ENCODE data around the gene RPS21.

The RPS21 gene

DNA sequence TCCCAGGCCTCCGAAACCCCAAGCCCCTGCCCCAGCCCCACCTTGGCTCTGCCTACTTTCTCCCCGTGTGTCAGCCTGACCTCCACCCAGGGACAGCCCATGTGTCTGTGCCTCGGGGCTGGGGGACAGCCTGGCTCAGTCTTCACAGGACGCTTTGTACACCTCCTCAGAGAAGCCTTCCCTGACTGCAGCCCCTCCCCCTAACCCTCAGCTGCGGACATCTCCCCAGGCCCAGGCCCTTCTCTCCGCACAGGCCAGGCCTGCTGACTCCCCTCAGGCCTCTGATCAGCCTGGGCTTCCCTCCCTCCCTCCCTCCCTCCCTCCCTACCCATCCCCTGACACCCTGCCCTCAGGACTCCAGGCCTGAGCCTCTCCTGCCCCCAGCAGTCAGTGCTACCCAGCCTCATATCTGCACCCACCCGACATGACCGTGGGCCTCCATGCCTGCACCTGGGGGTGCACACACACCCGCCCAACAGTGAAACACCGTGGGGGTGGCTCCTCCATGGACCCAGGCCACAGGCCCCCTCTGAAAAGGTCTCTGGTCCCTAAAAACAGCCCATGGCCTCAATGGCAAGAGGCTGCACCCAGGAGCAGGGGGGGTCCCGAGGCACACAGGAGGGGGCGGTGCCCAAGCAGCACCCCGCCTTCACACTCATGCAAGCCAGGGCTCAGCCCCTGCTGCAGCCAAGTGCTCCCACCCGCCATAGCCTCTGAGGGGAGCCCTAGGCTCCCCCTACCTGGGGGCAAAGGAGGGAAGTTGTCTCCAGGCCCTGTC lies 32.7 kb upstream of the RPS21 start:
- no peak for DNase-seq

GRCh38 chr20:62354811-62355341 lies 32.0 kb upstream of the RPS21 start:
- DNase-seq = no peak

GRCh38 chr20:62355516-62355877 lies 31.4 kb upstream of the RPS21 start:
- no peak for DNase-seq

DNA sequence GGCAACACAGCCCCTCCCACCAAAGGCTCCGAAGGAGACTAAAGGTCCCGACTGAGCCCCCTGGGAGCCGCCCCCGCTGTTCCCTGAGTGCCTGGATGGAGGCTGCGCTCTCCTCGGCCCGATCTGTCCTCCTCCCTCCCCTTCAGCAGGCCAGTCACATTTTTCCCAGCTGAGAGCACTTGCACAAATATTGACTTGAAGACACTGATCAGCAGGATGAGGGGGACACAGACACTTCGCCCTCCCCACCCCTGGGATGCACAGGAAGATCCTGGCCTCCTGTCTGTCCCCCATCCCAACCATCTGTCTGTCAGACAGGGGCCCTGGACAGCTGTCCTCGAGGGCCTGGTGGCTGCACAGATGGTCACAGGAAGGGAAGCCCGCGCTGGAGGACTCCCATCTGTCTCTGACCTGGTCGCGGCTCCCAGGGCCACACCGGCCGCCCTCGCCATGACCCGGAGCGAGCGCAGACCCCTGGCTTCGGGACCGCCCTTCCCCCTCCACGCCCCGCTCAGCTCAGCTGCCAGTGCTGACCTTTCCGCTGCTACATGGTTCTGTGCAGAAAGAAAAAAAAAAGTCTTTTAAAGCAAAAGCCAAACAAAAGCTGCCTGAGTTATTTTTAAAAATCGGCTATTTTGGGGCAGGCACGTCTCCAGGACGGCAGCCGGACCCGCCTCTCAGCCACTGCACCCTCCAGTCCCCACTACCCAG lies 30.9 kb upstream of the RPS21 start:
- no peak for DNase-seq

DNA sequence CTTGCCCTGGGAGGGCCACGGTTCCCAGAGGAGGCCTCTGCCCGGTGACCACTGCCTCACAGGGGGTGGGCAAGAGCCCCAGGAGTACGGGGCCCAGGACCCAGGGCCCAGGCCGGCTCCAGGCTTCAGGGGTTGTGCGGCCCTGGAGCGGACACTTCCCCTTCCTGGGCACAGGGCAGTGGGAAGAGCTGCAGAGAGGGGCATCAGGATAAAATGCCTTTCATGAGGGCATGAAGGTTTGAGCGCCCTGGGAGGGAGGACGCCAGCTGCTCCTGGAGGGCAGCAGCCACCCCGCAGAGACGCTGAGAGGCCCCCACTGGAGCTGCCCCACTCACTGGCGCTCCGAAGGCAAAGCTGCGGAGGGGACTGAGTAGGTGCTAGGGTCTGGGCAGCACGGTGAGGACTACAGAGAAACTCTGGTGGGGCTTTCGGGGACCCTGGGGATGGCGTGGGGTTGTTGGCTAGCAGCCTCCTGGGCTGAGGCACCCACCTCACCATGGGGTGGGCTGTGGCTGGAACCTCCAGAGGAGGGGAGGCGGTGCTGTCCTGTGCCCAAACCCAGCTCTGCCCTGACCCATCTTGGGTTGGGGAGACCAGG lies 30.2 kb upstream of the RPS21 start:
- no peak for DNase-seq

GRCh38 chr20:62357187-62357667 lies 29.7 kb upstream of the RPS21 start:
- DNase-seq = no peak

- no peak for DNase-seq
Observed at GRCh38 chr20:62357681-62358080, 29.2 kb upstream of the RPS21 start.

DNA sequence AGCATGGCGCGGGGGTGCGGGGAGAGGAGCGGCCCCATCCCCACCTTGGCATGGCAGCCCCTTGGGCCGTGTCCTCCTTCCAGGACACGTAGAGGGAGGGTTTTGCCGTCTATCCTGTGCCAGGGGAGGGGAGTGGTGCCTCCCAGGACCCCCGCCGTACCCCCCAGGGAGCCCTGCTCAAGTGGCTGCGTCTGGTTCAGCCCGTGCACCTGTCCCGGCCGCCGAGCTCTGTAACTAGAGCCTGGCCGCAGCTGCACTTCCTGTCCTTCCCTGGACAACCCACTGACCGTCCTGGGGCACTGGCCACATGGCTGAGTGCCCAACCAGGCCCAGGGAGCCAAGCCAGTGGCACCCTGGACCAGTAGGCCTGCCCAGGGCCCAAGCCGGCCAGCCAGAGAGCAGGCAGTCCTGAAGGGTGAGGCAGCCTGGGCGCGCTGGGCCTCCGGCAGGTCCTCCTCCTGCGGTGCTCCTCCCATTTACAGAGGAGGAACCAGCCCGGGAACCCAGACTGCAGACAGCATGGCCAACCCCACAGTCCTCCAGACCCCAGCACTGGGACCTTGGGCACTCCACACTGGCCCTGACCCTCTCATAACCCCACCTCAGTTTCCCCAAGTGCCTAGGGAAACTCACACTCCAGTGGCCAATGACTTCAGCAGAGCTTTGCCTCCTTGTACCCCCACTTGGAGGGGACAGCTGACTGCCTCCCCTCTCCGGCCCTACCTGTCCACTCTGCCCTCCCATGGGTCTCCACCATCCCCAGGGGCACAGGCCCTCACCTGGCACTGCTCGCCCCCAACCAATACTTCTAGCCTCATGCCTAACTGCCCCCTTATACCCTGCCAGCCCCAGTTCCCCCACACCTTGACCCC lies 28.5 kb upstream of the RPS21 start:
- no peak for DNase-seq

DNA sequence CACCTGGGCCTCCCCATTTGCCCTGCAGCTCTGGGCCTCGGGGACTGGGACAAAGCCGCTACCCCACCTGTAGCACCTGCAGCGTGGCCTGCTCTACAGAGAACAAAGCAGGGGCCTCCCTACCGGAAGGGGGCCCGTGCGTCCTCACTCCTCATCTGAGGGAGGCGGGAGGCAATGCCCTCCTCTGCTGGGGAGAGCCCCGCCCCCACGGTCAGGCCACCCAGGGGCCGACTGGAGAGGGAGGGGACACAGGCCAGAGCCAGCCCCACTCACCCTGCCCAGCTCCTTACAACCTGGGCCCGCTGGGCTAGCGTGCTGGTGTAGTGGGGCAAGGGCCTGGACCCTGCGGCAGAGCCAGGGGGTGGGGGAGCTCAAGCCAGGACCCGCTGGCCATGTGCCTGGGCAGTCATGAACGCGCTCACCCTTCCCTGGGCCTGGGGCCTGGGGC lies 27.8 kb upstream of the RPS21 start:
- DNase-seq = no peak

- DNase-seq = no peak
Observed at GRCh38 chr20:62359491-62360121, 27.3 kb upstream of the RPS21 start.

DNA sequence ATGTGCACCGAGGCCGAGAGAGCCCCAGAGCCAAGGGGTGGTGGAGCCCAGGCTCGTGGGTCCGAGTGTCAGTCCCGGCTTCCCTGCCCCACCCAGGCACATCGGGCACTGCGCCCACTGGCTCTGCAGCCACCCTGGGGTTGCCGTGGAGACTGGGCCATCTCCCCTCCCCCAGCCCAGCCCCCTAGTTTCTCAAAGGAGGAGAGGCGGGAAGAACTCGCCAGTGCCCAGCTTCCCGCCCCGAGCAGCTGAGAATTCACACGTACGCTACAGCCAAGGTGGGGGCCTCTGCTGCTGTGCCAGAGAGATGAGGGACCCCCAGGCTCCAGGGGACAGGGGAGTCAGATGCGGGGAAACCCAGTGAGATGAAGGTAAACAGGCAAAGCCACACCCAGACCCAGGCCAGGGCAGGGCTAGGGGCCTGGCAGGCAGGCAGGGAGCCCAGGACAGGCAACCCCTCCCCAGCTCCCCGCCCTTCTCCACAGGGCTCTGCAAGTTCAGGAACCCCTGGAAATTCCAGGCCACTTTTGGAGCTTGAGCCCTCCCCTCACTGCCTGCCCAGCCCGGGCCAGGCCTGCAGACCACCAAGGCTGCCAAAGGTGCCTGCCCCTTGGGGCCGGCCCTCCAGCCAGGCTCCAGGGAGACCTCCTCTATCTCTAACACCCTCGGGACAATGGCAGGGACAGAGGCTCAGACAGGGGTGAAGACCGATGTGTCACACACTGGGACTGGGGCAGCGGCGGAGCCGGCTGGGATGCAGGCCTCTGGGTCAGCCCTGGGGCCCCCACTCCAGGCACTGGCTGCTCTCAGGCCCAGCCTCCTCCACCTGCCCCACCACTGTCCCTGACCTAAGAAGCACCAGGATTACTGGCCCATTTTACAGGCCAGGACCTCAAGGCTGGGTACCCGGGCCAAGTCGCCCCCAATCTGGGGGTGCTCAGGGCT lies 25.8 kb upstream of the RPS21 start:
- DNase-seq = no peak

- no peak for DNase-seq
Observed at GRCh38 chr20:62361799-62362589, 24.9 kb upstream of the RPS21 start.

DNA sequence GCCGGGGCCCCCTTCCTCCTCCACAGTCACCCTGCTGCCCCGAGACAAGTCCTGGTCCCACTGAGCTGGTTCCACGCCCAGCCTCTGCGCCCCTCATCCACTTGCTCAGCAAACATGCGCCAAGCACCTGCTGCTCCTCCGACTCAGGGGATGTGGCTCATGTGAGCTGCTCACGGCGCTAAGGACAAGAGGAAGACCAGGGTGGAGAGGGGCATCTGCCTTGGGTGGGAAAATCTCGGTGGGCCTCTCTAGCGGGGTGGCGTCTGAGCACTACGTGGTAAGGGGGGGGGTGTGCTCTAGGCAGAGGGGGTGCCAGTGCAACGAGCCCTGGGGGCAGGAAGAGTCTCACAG lies 24.3 kb upstream of the RPS21 start:
- DNase-seq = no peak

DNA sequence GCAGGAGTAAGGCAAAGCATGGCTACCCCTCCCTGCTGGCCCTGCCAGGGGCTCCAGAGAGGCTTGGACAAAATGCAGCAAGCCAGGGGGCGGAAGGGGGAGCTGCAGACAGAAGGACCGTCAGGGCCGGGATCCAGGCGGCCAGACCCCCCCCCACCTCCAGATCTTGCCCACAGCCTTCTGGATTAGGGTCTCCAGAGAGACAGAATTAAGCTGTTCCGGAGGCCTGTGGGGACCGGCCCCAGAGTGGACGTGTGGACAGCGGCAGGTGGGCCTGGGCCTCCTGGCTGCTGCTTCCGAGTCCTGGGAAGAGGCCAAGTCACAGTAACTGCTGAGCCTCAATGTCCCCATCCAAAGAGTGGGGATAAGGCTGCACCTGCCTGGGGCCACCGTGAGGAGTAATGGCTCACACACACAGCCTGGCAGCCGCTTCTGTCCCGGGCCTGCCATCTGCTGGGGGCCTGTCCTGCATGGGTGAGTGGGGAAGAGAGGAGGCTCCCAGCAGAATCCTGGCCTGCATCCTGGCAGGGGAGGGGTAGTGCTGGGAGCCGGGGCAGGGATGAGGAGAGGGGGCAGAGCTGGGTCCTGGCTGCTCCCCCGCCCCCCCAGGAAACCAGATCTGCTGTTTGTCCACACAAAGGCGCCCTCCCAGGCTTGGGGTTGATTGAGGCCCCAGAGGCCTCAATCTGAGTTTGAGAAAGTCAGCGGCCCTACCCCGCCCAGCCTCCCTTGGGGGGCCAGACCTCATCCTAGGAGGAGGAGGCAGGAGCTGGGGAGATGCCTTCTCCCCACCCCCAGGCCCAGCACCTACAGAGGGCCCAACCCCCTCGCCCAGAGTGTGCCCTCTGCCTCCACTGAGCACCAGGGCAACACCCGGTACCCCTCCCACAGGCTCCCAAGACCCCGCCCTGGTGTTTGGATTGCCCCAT lies 23.6 kb upstream of the RPS21 start:
- DNase-seq = no peak

DNA sequence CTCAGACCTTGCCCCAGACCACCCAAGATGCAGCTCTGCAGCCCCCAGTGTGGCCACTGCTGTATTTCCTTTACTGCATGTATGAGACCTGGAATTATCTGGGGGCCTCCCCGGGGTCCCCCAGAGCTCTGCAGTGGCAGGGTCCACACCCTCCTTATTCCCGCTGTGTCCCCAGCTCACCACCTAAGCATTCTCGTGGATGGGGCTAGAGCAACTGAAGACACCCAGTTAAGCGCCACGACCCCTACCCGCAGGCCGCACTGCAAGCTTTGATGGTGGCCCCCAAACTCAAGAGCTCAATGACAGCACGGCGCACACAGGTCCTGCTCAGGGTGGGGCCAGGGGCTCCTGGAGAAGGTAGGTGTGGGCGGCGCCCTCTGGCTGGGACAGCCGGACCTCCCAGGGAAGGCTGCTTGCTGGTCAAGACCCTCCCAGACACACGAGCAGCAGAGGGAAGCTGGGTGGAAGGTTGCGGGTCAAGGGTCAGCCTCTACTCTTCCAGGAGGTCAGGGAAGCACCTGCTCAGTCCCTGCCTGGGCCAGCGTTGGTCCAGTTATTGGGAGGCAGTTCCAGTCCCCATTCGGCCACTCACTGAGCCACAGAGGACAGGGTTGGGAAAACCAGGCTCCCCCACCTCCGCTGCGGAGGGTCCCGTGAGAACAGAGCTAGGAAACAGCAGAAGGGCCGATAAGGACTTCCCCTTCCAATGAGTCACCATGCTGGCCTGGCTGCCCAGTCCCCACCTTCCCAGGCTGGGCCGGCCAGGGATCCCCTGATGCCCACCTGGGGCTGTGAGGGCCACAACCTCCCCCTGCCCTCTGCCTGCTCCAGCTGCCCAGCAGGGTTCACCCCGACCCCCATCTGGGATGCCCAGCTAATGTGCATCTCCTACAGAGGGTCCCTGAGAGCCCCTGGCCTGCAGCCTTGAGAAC lies 22.7 kb upstream of the RPS21 start:
- no peak for DNase-seq

GRCh38 chr20:62364911-62365736 lies 21.8 kb upstream of the RPS21 start:
- DNase-seq = no peak

DNA sequence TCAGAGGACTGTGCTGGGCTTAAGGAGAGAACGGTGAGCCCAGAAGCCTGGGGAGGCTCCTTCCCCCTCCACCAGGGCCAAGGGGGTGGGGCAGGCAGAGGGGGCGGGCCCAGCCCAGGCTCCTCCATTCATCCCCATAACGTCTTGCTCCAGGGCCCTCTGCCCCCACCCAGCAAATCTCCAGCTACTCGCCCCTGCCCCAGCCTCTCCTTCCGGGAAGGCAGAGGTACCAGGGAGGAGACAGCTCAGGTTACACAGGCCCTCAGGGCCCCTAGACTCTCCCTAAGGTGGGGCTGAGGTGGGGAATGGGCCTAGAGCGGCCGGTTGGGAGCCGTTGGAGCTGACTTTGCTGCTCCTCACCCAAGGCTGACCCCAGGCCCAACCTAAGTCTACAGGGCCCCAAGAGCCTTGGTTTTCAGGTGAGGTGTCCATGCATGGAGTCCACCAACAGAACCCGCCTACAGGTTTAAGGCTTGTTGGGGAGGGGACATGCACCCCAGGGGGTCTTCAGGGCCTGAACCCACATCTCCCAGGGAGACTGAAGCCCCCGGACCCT lies 21.0 kb upstream of the RPS21 start:
- no peak for DNase-seq
